GM21576 (cell line): ENCODE data around the gene CFDP1.

Experiments used
- ATAC-seq: cut with Tn5 transposase; IDR thresholded peaks from one replicate; pipeline ENCODE4 v1.9.1; 2021; ENCODE audit warnings: mild to moderate bottlenecking, moderate library complexity; ENCODE audit not compliant: unreplicated experiment

The CFDP1 gene

GRCh38 chr16:75326333-75326732 lies 107.0 kb downstream of the CFDP1 start:
- no peak for ATAC-seq

- no peak for ATAC-seq
These were observed 109.4 kb downstream of the CFDP1 start for GRCh38 chr16:75323933-75324332.

- no peak for ATAC-seq
These were observed 110.1 kb downstream of the CFDP1 start for GRCh38 chr16:75323198-75323597.

- ATAC-seq: no peak
These were observed 110.6 kb downstream of the CFDP1 start for GRCh38 chr16:75322740-75323139.

DNA sequence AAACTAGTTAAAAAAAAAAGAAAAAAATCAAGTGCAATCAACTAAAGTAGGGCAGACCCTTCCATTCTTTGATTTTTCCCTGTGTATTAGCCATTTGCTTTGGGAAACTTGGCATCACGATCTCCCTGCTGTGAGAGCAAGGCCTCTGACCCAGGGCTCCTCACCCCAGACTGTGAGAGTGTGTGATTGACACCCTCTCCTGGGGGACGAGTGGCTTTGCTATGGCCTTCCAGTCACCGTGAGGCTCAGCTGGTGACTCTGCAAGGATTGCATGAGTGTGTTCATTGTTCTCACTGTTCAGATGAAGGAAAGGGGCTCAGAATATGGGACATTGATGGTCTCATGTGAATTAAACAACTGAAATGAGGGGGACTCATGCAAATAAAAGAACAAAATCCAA lies 112.9 kb downstream of the CFDP1 start:
- ATAC-seq: no peak

DNA sequence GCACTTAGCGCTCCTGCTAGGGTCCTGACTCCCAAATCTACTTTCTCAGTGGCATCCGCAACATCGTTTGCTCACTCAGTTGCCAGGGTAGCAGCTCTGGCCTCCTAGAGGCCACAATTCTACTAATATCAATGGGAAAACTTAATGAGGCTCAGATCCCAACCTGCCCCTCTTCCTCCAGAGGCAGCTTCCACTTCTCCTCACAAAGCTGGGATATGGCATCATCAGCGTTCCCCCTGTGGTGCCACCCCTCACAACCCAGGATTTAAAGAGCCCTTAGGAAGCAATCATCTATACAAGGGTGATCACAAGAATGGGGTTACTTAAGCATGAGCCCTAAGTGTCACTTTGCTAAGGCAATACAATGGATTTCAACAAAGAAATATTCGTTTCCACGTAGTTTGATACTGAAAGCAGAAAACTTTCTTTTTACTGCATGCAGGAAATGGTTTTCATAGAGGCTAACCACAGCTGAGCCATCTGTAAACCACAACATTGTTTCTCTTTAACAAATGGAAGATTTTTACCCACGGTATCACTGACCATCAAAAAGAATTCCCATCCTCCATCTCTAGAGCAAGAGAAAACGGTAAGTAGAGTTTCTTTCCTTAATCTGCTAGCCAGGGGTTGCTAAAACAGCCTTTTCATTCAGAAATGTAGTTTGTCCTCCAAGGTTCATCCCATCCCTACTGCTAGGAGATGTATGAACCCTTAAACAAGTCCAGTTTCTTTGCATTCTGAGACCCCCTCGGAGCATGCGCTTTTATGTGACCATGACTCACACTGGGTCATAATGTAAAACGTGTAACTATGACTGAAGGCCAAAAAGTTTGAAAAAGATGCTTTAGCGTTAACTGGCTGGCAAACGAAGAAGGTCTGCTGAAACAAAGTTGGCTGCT lies 113.5 kb downstream of the CFDP1 start:
- ATAC-seq: peak; percentile 80

- no peak for ATAC-seq
These were observed 114.6 kb downstream of the CFDP1 start for GRCh38 chr16:75318737-75319136.

DNA sequence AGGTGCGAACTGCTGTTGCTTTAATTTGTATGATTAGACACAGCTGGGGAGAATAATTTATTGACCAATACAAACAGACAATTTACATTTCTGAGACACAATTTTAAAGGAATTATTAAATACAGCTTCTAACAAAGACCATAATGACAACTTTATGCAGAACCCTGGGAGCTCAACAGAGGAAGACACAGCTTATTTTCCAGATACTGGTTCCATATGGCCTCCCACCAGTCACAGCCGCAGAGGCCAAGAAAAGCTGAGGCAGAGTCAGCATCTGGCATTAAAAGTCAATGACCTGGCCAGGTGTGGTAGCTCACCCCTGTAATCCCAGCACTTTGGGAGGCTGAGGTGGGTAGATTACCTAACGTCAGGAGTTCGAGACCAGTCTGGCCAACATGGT lies 115.8 kb downstream of the CFDP1 start:
- no peak for ATAC-seq

GRCh38 chr16:75317101-75317522 lies 116.2 kb downstream of the CFDP1 start:
- no peak for ATAC-seq

- ATAC-seq: no peak
These were observed 117.6 kb downstream of the CFDP1 start for GRCh38 chr16:75315539-75316306.

- no peak for ATAC-seq
These were observed 120.4 kb downstream of the CFDP1 start for GRCh38 chr16:75312875-75313274.

- no peak for ATAC-seq
These were observed 121.8 kb downstream of the CFDP1 start for GRCh38 chr16:75311383-75311938.

GRCh38 chr16:75310541-75310940 lies 122.8 kb downstream of the CFDP1 start:
- ATAC-seq: no peak

GRCh38 chr16:75309899-75310430 lies 123.3 kb downstream of the CFDP1 start:
- ATAC-seq: no peak

GRCh38 chr16:75309156-75309555 lies 124.1 kb downstream of the CFDP1 start:
- no peak for ATAC-seq

- no peak for ATAC-seq
These were observed 125.3 kb downstream of the CFDP1 start for GRCh38 chr16:75308011-75308410.

GRCh38 chr16:75307506-75307905 lies 125.8 kb downstream of the CFDP1 start:
- no peak for ATAC-seq

- ATAC-seq: no peak
These were observed 127.1 kb downstream of the CFDP1 start for GRCh38 chr16:75306099-75306762.

- peak; percentile 75 for ATAC-seq
These were observed 127.8 kb downstream of the CFDP1 start for GRCh38 chr16:75305364-75306098.
